Adrenal gland (tissue), 5 donors: ENCODE measurements around the gene TAGLN.

Experiments used
- POLR2A ChIP-seq, 2 donors: fragments of 450-650 bp; IDR thresholded peaks; one replicate each; pipeline ENCODE4 v1.6.1; 2017; ENCODE audit warnings: antibody characterized with exemption in 2 of 2, mild to moderate bottlenecking in 2 of 2, moderate library complexity in 1 of 2
- TF ChIP-seq, protein P1 (sequence below), 6 experiments: fragments of 450-650 bp in 4 of 6; fragments of 200-600 bp in 2 of 6; sonication (generic) in 1 of 6; IDR thresholded peaks; 1 replicate in 5 of 6; 2 replicates in 1 of 6; pipeline versions ENCODE4 v1.5.1 to v1.8.0; 2016 to 2021; ENCODE audit warnings: antibody characterized with exemption in 6 of 6, mild to moderate bottlenecking in 2 of 6, moderate library complexity in 1 of 6
- donor health status: DM: no; HTN: no; CAD: no.

DNA sequence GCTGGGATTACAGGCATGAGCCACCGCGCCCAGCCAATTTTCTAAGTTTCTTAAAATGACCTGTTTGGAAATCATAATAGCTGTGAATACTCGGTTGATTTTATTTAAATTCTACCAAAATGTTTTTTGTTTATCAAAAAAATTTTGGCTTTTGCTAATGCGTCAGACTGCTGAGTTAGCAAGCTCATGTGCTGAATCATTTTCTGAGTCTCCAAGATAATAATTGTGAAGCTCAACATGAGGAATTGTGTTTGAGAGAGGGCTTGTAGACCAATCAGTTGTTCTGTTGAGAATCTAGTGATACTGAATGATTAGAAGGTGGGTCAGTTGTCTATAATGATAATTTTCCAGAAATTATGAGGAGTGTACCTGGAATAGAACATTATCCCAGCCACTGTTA, 49.2 kb downstream of the TAGLN start:
- no peak for TF ChIP-seq POLR2A (IDR thresholded peaks at IDR 0.05)
- TF ChIP-seq, protein P1, sequence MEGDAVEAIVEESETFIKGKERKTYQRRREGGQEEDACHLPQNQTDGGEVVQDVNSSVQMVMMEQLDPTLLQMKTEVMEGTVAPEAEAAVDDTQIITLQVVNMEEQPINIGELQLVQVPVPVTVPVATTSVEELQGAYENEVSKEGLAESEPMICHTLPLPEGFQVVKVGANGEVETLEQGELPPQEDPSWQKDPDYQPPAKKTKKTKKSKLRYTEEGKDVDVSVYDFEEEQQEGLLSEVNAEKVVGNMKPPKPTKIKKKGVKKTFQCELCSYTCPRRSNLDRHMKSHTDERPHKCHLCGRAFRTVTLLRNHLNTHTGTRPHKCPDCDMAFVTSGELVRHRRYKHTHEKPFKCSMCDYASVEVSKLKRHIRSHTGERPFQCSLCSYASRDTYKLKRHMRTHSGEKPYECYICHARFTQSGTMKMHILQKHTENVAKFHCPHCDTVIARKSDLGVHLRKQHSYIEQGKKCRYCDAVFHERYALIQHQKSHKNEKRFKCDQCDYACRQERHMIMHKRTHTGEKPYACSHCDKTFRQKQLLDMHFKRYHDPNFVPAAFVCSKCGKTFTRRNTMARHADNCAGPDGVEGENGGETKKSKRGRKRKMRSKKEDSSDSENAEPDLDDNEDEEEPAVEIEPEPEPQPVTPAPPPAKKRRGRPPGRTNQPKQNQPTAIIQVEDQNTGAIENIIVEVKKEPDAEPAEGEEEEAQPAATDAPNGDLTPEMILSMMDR (IDR thresholded peaks at IDR 0.05): no peak
